GM12878 (cell line): Measurements from ENCODE around the gene CD300A. TPM values are rescaled to one million over a fixed set of nuclear protein-coding genes. Genes with fewer than 3 reads are reported as not detected.

Experiments
- ATAC-seq: fragments of 200-7000 bp; cut with Tn5 transposase; 3 replicates; pipeline ENCODE4 v1.9.1; 2020; ENCODE audit warnings: mild to moderate bottlenecking, moderate library complexity
- BruUV-seq: library from RNA; stranded (reverse); fragments of 400-500 nt; replicated peaks from 2 replicates; lab custom pipeline; 2021; lab: Mats Ljungman, UMichigan
- CTCF ChIA-PET: fragments of 300-600 bp; sonication (Branson Sonifier 250); formaldehyde crosslinking; extraction: SDS; loops from one replicate; lab custom pipeline; 2021; ENCODE audit warnings: inconsistent platforms; lab: Yijun Ruan, JAX
- POLR2A ChIA-PET: fragments of 350-600 bp; formaldehyde crosslinking; extraction: SDS; loops from one replicate; lab custom pipeline; 2021; ENCODE audit warnings: inconsistent platforms; lab: Charles Lee
- RAD21 ChIA-PET: fragments of 300-600 bp; sonication (Branson Sonifier 250); formaldehyde crosslinking; loops from one replicate; lab custom pipeline; 2023; ENCODE audit warnings: antibody characterized with exemption; ENCODE audit not compliant: unreplicated experiment; lab: Charles Lee
- SMC1A ChIA-PET: fragments of 300-600 bp; sonication (Branson Sonifier 250); formaldehyde crosslinking; loops from one replicate; lab custom pipeline; 2023; ENCODE audit not compliant: unreplicated experiment, uncharacterized antibody; lab: Charles Lee
- DNase-seq: peaks from one replicate; pipeline ENCODE4 v3.0.0-alpha.2; 2011; ENCODE audit warnings: low read depth, low spot score
- FAIRE-seq: peaks from 3 replicates; lab custom pipeline; 2011; peaks lifted over from hg19 to GRCh38; lab: Jason Lieb, UNC
- H2AFZ ChIP-seq: 2 replicates; pipeline ENCODE4 v1.6.0; 2011; ENCODE audit warnings: low read depth, low read length, control low read depth; ENCODE audit not compliant: control insufficient read depth
- H3K27ac ChIP-seq: 2 replicates; pipeline ENCODE4 v1.5.1; 2011; ENCODE audit warnings: control low read depth; ENCODE audit not compliant: control insufficient read depth, insufficient read depth
- H3K27me3 ChIP-seq, 2 experiments: replicated peaks in 1 of 2; 2 replicates each; pipeline versions ENCODE4 v1.6.0 to v1.6.1; 2011; ENCODE audit warnings: low read length in 1 of 2; ENCODE audit not compliant: control insufficient read depth in 2 of 2, insufficient read depth in 2 of 2
- H3K36me3 ChIP-seq, 2 experiments: 2 replicates each; pipeline ENCODE4 v1.5.1; 2011; ENCODE audit warnings: low read length in 1 of 2; ENCODE audit not compliant: control insufficient read depth in 2 of 2, insufficient read depth in 2 of 2
- H3K4me1 ChIP-seq: 2 replicates; pipeline ENCODE4 v1.6.1; 2011; ENCODE audit warnings: mild to moderate bottlenecking, low read length, moderate library complexity, mixed read lengths; ENCODE audit not compliant: control insufficient read depth, insufficient read depth
- H3K4me2 ChIP-seq: 2 replicates; pipeline ENCODE4 v1.6.0; 2011; ENCODE audit warnings: control low read depth; ENCODE audit not compliant: control insufficient read depth, insufficient read depth
- H3K4me3 ChIP-seq: fragments of 200-600 bp; sonication (generic); 2 replicates; pipeline ENCODE4 v1.5.1; 2016
- H3K79me2 ChIP-seq: 2 replicates; pipeline ENCODE4 v1.6.0; 2011; ENCODE audit warnings: low read length; ENCODE audit not compliant: control insufficient read depth, insufficient read depth
- H3K9ac ChIP-seq: 2 replicates; pipeline ENCODE4 v1.8.0; 2011; ENCODE audit warnings: low read length, control low read depth, mixed read lengths; ENCODE audit not compliant: control insufficient read depth, insufficient read depth
- H3K9me3 ChIP-seq: replicated peaks from 3 replicates; pipeline ENCODE4 v1.5.1; 2011; ENCODE audit warnings: mild to moderate bottlenecking, low read length; ENCODE audit not compliant: control insufficient read depth, insufficient read depth
- H4K20me1 ChIP-seq: 2 replicates; pipeline ENCODE4 v1.6.0; 2011; ENCODE audit not compliant: control insufficient read depth, insufficient read depth
- BACH1 ChIP-seq: fragments of 450-650 bp; IDR thresholded peaks from 2 replicates; pipeline ENCODE4 v1.6.1; 2017; ENCODE audit warnings: mild to moderate bottlenecking, borderline replicate concordance
- BHLHE40 ChIP-seq, 2 experiments: fragments of 450-650 bp in 1 of 2; IDR thresholded peaks; 2 replicates each; pipeline ENCODE4 v1.6.1; 2011 to 2017; ENCODE audit warnings: low read depth in 2 of 2, borderline replicate concordance in 1 of 2, improper control_type of control experiment in 1 of 2, low read length in 1 of 2, mild to moderate bottlenecking in 1 of 2
- MLLT1 ChIP-seq: fragments of 450-650 bp; IDR thresholded peaks from 2 replicates; pipeline ENCODE4 v1.6.1; 2016; ENCODE audit warnings: mild to moderate bottlenecking
- MYC ChIP-seq: IDR thresholded peaks from 2 replicates; pipeline ENCODE4 v1.6.1; 2011; ENCODE audit warnings: mild to moderate bottlenecking, low read length, moderate library complexity, inconsistent platforms; ENCODE audit not compliant: insufficient read depth, insufficient replicate concordance, insufficient read length, severe bottlenecking
- NBN ChIP-seq: fragments of 450-650 bp; IDR thresholded peaks from 2 replicates; pipeline ENCODE4 v1.6.1; 2016
- NFIC ChIP-seq: IDR thresholded peaks from 2 replicates; pipeline ENCODE4 v1.6.1; 2012; ENCODE audit warnings: low read depth, mild to moderate bottlenecking, inconsistent platforms, low read length, moderate library complexity
- NFXL1 ChIP-seq: fragments of 450-650 bp; IDR thresholded peaks from 2 replicates; pipeline ENCODE4 v1.6.1; 2017; ENCODE audit warnings: antibody characterized with exemption, mild to moderate bottlenecking, borderline replicate concordance
- POLR2AphosphoS5 ChIP-seq: IDR thresholded peaks from 2 replicates; pipeline ENCODE4 v1.6.1; 2011; ENCODE audit warnings: mild to moderate bottlenecking, low read length, inconsistent platforms
- RELA ChIP-seq: fragments of 450-650 bp; IDR thresholded peaks from 2 replicates; pipeline ENCODE4 v1.8.0; 2014; ENCODE audit warnings: borderline replicate concordance; ENCODE audit not compliant: partially characterized antibody
- SMAD1 ChIP-seq: fragments of 450-650 bp; IDR thresholded peaks from 2 replicates; pipeline ENCODE4 v1.6.1; 2018; ENCODE audit warnings: mild to moderate bottlenecking, low read depth; ENCODE audit not compliant: partially characterized antibody
- SREBF2 ChIP-seq: IDR thresholded peaks from 2 replicates; pipeline ENCODE4 v1.6.1; 2012; ENCODE audit warnings: mild to moderate bottlenecking, low read length
- YBX1 ChIP-seq: fragments of 450-650 bp; IDR thresholded peaks from 2 replicates; pipeline ENCODE4 v1.6.1; 2016; ENCODE audit warnings: antibody characterized with exemption
- WGBS: methylation state at CpG from one replicate; pipeline ENCODE4 v1.1.6; 2016; ENCODE audit warnings: low lambda C conversion rate; ENCODE audit not compliant: insufficient replicate concordance, insufficient coverage; ENCODE audit errors: missing lambda C conversion rate; 5-methylcytosine and 5-hydroxymethylcytosine counted together
- in situ Hi-C: fragments of 300-500 bp; cut with MboI; formaldehyde crosslinking; loops from 9 replicates; pipeline ENCODE4 v1.14.3; 2018; ENCODE audit warnings: mixed read lengths
- intact Hi-C: fragments of 100-400 bp; cut with micrococcal nuclease; formaldehyde crosslinking; loops from one replicate; pipeline ENCODE4 v1.14.2; 2022; ENCODE audit not compliant: unreplicated experiment
- polyA plus RNA-seq, 11 experiments: library from polyadenylated mRNA; depleted of rRNA in 4 of 11; unstranded in 6 of 11; stranded (reverse) in 5 of 11; fragments of >200 nt; fragmentation: Nextera tagmentation in 4 of 11; fragmentation: Illumina TruSeq in 1 of 11; extraction: Ambion mirVana in 4 of 11; extraction: Trizol in 1 of 11; gene quantifications; 1 replicate in 1 of 11; 2 replicates in 10 of 11; pipeline versions ENCODE4 v1.2.1 to v1.2.3, GENCODE V29; 2011 to 2016; ENCODE audit warnings: inconsistent platforms in 2 of 11, missing spikeins in 2 of 11, low read depth in 1 of 11
- total RNA-seq, 4 experiments: library from RNA; depleted of rRNA in 3 of 4; stranded (reverse); fragments of >200 nt in 3 of 4; fragmentation: Illumina TruSeq in 1 of 4; extraction: Trizol in 1 of 4; gene quantifications; 2 replicates each; pipeline versions ENCODE4 v1.2.1 to v1.2.3, GENCODE V29; 2013 to 2021
- TF ChIP-seq, protein P1 (sequence below): IDR thresholded peaks from 2 replicates; pipeline ENCODE4 v1.6.1; 2012; ENCODE audit warnings: low read depth, low read length, improper control_type of control experiment
- TF ChIP-seq, protein P2 (sequence below): IDR thresholded peaks from 2 replicates; pipeline ENCODE4 v1.6.1; 2011; ENCODE audit warnings: borderline replicate concordance, low read depth, mild to moderate bottlenecking, moderate library complexity, mixed read lengths, low read length; ENCODE audit not compliant: insufficient read depth; ENCODE audit errors: extremely low read length
- TF ChIP-seq, protein P3 (sequence below): IDR thresholded peaks from 2 replicates; pipeline ENCODE4 v1.6.1; 2011; ENCODE audit warnings: borderline replicate concordance, low read depth, mild to moderate bottlenecking, moderate library complexity, low read length; ENCODE audit not compliant: insufficient read depth, poor library complexity, severe bottlenecking
- TF ChIP-seq, protein P4 (sequence below): fragments of 450-650 bp; conservative IDR thresholded peaks from 2 replicates; pipeline ENCODE4 v1.6.1; 2017; ENCODE audit warnings: mild to moderate bottlenecking, moderate library complexity

Gene CD300A
- total and polyA plus RNA-seq, 10 of the 15 experiments (the other 5 are each of a cell fraction or from before 2014, with no cell fraction given): 10.6 to 128 (median 36.1) TPM

DNA sequence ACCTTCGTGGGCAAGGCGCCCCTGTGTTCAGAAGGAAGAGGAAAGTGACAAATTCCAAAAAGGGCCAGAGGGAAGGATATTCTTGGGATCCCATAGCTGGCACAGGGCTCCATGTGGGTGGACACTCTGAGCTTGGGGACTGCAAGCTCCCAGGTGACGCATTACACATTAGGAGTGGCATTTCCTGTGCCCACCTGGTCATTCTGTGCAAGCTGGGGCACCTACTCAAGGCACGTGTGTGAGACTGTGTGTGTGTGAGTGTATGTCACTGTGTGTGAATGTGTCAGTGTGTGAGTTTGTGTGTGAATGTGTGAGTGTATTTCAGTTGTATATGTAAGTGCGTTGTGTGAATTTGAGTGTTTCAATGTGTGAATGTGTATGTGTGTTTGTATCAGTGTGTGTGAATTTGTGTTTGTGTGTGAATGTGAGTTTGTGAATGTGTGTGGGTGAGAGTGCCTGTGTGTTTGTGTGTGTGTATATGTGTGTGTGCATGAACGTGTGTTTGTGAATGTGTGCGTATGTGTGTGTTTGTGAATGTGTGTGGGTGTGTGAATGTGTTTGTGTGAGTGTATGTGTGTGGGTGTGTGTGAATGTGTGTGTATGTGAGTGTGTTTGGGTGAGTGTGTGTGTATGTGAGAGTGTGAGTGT lies 1.6 kb upstream of the CD300A start:
- no peak overlapping the region for H2AFZ ChIP-seq
- intact Hi-C loops: no loop called here
- ATAC-seq (no peak), DNase-seq (no peak), FAIRE-seq (no peak)
- ChIA-PET SMC1A (interaction anchor here (1.0 to 1.4 kb wide), 3 partner anchors 10 to 56 kb away, joined by 3 read pairs; no protein-coding TSS in a partner anchor), POLR2A (interaction anchor here (0.9 kb wide), 1 partner anchor 62 kb away, joined by 3 read pairs; no protein-coding TSS in a partner anchor), CTCF (interaction anchor here (1.5 kb wide), 1 partner anchor 67 kb away, joined by 5 read pairs; the partner anchor contains the start of gene CD300LB), RAD21 (interaction anchor here (1.3 kb wide), 1 partner anchor 47 kb away, joined by 4 read pairs; no protein-coding TSS in a partner anchor)
- peak overlapping the region; percentile 85; the same call in 1 of the 2 replicates for H3K27ac ChIP-seq
- no TSS peak for BruUV-seq
- H3K4me3 ChIP-seq: no peak overlapping the region
- in situ Hi-C loops: no loop called here
- no peaks in the 10 kb centered on the region for H3K9me3 ChIP-seq
- H3K4me1 ChIP-seq: peaks cover 37% of the 10 kb centered on the region
- peaks cover 51% of the 10 kb centered on the region for H3K79me2 ChIP-seq
- H3K36me3 ChIP-seq: peaks cover 0 to under 1% of the 10 kb centered on the region in 2 experiments; a peak in 1 of 4 replicates
- H3K27me3 ChIP-seq: no peaks in the 10 kb centered on the region
- no peak overlapping the region; the same call in 1 of the 2 replicates for H3K9ac ChIP-seq
- H3K4me2 ChIP-seq: 0 out of 2 replicates have a peak overlapping the region, but pooled peaks have one; percentile 61
- WGBS: 88% methylated on average over 7 of the region's 7 CpGs
- H4K20me1 ChIP-seq: no peaks in the 10 kb centered on the region
- TF ChIP-seq SMAD1 (peak; percentile 60), NFXL1 (no peak), POLR2AphosphoS5 (no peak; the same call in 1 of the 2 replicates), NBN (peak; percentile 84; the same call in 1 of the 2 replicates), RELA (no peak), MYC (no peak), BHLHE40 (IDR thresholded peaks at IDR 0.05; ENCODE audit: borderline replicate concordance in 1 of 2, low read depth in 2 of 2, low read length in 1 of 2) (peak in 1 of 2 experiments; percentile 48; a peak in 1 of 4 replicates), MLLT1 (peak; percentile 87; the same call in 1 of the 2 replicates), NFIC (no peak), YBX1 (0 out of 2 replicates have a peak, but pooled peaks have one; percentile 22), SREBF2 (no peak), BACH1 (no peak)
- TF ChIP-seq, protein P1, sequence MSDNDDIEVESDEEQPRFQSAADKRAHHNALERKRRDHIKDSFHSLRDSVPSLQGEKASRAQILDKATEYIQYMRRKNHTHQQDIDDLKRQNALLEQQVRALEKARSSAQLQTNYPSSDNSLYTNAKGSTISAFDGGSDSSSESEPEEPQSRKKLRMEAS: no peak
- TF ChIP-seq, protein P2, sequence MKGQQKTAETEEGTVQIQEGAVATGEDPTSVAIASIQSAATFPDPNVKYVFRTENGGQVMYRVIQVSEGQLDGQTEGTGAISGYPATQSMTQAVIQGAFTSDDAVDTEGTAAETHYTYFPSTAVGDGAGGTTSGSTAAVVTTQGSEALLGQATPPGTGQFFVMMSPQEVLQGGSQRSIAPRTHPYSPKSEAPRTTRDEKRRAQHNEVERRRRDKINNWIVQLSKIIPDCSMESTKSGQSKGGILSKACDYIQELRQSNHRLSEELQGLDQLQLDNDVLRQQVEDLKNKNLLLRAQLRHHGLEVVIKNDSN: no peak
- TF ChIP-seq, protein P3, sequence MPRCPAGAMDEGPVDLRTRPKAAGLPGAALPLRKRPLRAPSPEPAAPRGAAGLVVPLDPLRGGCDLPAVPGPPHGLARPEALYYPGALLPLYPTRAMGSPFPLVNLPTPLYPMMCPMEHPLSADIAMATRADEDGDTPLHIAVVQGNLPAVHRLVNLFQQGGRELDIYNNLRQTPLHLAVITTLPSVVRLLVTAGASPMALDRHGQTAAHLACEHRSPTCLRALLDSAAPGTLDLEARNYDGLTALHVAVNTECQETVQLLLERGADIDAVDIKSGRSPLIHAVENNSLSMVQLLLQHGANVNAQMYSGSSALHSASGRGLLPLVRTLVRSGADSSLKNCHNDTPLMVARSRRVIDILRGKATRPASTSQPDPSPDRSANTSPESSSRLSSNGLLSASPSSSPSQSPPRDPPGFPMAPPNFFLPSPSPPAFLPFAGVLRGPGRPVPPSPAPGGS: peak; percentile 93
- TF ChIP-seq, protein P4, sequence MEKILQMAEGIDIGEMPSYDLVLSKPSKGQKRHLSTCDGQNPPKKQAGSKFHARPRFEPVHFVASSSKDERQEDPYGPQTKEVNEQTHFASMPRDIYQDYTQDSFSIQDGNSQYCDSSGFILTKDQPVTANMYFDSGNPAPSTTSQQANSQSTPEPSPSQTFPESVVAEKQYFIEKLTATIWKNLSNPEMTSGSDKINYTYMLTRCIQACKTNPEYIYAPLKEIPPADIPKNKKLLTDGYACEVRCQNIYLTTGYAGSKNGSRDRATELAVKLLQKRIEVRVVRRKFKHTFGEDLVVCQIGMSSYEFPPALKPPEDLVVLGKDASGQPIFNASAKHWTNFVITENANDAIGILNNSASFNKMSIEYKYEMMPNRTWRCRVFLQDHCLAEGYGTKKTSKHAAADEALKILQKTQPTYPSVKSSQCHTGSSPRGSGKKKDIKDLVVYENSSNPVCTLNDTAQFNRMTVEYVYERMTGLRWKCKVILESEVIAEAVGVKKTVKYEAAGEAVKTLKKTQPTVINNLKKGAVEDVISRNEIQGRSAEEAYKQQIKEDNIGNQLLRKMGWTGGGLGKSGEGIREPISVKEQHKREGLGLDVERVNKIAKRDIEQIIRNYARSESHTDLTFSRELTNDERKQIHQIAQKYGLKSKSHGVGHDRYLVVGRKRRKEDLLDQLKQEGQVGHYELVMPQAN: no peak
